Mesangial cell (primary cell): ENCODE measurements around the gene KCND1. TPM values are rescaled to one million over a fixed set of nuclear protein-coding genes. Genes with fewer than 3 reads are reported as not detected.

Experiments
- total RNA-seq: library from RNA; depleted of rRNA; stranded (reverse); fragments of >200 nt; gene quantifications from 2 replicates; pipeline ENCODE4 v1.2.3, GENCODE V29; 2015

The KCND1 gene
- 0.98 and 3.4 TPM in 2 replicates for total RNA-seq

DNA sequence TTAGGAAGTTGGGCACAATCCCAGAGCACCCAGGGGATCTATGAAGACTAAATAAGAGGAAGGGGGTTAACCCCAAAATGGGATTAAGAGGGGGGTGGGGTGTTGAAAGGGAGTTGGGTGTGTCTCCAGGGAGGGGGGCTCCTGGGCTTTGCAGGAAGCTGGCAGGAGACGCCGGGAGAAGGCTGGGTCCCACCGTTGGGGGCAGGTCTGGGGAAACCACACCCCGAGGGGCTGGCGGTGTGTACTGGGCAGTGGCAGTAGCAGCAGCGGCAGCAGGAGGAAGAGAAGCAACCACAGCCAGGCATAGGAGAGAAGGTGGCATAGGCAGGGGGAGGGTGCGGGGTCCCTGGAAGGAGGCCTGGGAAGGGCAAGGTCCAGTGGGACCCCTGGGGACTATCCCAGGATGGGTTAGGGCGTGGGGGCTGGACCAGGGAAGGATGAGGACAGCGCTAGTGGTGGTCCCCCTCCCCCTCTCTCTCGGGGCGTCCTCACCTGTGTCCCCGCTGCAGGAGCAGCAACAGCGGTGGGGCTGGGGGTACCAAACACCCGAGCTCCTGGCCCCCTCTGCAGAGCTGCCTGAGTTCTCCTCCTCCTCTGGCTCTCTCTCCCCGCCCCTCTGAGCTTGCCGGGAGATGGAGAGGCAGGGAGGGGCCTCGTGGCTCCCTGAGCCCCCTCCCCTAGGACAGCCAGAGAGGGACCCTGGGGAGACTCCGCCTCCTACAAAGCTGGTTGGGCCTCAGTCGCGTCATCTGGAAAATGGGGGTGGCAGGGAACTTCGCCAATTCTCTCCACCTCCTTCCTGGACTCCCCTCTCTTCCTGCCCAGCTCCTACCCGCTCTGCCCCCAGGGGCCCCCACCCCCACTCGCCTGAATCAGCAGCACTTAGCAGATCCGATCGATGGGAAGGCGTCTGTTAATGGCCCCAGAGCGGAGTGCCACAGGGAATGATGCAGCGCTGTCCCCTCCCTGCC is at the start of gene KCND1:
TSS of gene KCND1 (minus strand) at position 596 of the 971 bp plus-strand sequence. CDS start 1,573 bp downstream, outside the sequence.

DNA sequence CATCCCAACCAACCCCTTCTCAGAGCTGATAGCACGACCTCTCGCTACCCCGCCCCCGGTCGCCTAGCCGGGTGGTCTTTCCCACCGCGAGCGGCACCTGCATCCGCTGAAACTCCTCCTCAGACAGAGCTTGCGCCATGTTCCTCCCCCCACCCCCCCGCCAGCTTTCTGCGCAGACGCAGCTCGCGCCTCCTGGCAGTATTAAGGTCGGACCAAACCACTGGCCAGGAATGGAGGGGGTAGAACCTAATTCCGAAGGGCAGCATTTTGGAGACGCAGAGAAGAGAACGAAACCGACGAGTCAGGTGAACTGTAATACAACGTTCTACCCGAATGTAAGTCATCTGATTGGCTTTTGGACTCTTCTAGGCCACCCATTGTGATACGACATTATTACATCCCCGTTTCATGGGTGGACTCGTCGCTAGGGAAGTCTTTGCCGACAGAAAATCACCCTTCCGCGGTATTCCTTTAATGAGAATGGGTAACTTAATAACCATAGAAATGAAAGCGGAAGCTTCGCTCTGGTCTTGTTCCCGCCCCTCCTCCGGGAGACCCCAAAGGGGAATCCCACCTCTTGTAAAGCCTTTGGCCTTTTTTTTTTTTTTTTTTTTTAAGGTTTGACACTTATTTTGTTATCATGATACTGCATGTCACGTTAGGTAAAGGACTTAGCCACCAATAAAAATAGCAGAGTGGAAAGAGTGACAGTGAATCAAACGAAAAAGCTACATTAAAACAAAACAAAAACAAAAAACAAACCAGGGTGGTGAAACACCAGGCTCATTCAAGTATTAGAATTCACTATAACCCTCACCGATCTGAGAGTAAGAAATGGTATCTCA is 30.7 kb upstream of the KCND1 start, which contains the start of gene GRIPAP1:
TSS of gene GRIPAP1 (minus strand) at position 174 of the 845 bp plus-strand sequence. CDS start at position 139, 35 bp downstream.

DNA sequence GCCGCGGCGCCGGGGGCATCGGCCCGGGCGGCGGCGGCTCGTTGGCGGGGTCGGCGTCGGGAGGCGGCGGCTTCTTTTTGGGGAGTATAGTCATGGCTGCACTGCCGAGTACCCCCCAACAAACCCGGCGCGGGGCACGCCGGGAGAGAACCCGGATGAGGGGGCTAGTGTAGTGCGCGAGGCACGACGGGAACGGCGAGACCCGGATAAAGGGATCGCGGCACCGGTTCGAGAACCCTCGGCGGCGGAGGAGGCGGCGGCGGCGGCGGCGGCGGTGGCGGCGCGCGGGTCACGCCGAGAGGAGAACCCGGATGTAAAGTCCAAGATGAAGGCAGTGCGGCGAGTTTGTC is 14.2 kb downstream of the KCND1 start, which contains the start of gene OTUD5:
TSS of gene OTUD5 (minus strand) at position 131 of the 350 bp plus-strand sequence. CDS start at position 94, 37 bp downstream.

DNA sequence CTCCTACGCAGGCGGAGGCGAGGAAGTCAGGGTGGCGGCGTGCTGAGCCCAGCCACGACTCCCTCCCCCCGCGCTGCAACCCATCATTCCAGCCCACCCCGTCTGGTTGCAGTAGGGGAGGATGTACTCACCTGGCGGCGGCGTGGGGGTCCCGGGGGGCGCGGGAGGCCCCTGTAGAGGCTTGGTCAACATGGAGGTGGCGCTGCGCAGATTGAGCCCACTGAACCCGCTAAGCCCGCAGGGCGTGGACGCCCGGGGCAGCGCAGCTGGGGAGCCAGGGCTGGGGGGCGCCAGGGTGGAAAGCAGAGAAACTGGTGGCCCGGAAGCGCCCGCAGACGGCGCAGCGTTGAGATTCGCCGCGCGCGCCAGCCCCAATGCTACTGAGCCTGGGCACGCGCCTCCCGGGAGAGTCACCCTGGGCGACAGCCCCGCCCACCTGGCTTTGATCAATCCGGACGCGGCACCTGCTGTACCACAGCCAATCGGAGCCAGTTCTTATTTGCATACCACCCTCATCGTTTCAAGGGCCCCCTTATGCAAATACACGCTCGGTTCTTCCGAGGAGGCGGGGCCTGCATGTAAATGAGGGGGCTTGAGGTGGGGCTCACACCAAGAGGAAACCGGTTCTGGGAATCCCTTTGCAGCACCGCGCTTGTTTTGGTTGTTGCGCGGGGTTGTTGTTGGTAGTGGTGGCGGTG is 52.9 kb downstream of the KCND1 start, which contains the start of gene PIM2:
TSS of gene PIM2 (minus strand) at position 382 of the 698 bp plus-strand sequence. CDS start at position 192, 190 bp downstream.

DNA sequence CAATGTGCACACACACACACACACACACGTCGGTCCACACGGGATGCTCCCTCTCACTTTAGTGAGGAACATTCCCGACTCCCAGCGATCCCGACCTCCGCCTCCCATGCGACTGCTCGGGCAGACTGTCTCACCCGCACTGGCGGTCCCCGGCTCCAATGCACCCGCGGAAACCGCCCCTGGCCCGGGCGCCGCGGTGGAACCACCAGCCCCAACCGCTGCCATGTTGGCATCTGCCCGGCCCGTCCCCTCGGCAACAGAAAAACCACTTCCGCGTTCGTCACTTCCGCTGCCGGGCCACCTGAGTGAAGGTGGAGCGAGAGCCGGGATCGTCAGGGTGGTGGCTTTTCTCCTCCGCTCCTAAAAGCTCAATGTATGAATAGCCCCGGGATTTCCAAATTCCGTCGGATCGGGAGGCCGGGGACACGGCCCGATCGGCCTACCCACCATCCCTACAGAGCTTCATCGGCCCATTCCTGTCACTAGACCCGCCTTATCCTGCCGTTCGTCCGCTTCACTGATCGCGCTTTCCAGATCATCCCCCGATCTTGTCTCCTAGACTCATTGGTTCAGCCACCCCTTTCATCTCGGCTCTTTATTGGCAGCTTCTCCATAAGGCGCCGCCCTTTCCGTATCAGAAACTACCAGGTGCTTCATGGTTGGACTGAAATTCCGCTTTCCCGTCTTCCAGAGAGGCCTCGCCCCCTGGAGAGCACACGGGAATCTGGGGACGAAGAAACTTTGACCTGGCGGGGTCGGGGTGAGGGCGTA is 60.0 kb downstream of the KCND1 start, which contains the start of gene SLC35A2:
TSS of gene SLC35A2 (minus strand) at position 235 of the 771 bp plus-strand sequence. CDS start at position 225, 10 bp downstream.

Other genes with a start within 250 kb of the KCND1 start
- not detected in 2 replicates for gene GLOD5, start 210.1 kb downstream of the KCND1 start, total RNA-seq
- not detected in 2 replicates for gene GATA1, start 185.3 kb downstream of the KCND1 start, total RNA-seq
- 44.2 and 61.4 TPM in 2 replicates for gene HDAC6, start 169.8 kb downstream of the KCND1 start, total RNA-seq
- not detected in 2 replicates for gene ERAS, start 145.3 kb downstream of the KCND1 start, total RNA-seq
- 9.5 and 32.6 TPM in 2 replicates for gene PCSK1N, start 136.2 kb downstream of the KCND1 start, total RNA-seq
- 76.9 and 84.4 TPM in 2 replicates for gene TIMM17B, start 74.1 kb downstream of the KCND1 start, total RNA-seq
- gene PQBP1, start 73.9 kb downstream of the KCND1 start, total RNA-seq: 59.7 and 70.9 TPM in 2 replicates
- 26.7 and 34.0 TPM in 2 replicates for gene SLC35A2, start 60.2 kb downstream of the KCND1 start, total RNA-seq
- 9.0 and 13.0 TPM in 2 replicates for gene PIM2, start 52.8 kb downstream of the KCND1 start, total RNA-seq
- gene OTUD5, start 14.2 kb downstream of the KCND1 start, total RNA-seq: 34.7 and 47.8 TPM in 2 replicates
- gene GRIPAP1, start 30.4 kb upstream of the KCND1 start, total RNA-seq: 9.3 and 17.5 TPM in 2 replicates
- gene TFE3, start 71.5 kb upstream of the KCND1 start, total RNA-seq: 67.7 and 71.9 TPM in 2 replicates
- gene CCDC120, start 87.2 kb upstream of the KCND1 start, total RNA-seq: 3.1 and 10.0 TPM in 2 replicates
- 27.7 and 35.4 TPM in 2 replicates for gene PRAF2, start 102.2 kb upstream of the KCND1 start, total RNA-seq
- 30.3 and 77.5 TPM in 2 replicates for gene WDR45, start 108.0 kb upstream of the KCND1 start, total RNA-seq
- 19.9 and 21.2 TPM in 2 replicates for gene GPKOW, start 151.9 kb upstream of the KCND1 start, total RNA-seq
- 1.8 and 4.6 TPM in 2 replicates for gene MAGIX, start 190.9 kb upstream of the KCND1 start, total RNA-seq
- 109 and 200 TPM in 2 replicates for gene PLP2, start 200.1 kb upstream of the KCND1 start, total RNA-seq
- 9.8 and 10.8 TPM in 2 replicates for gene PRICKLE3, start 214.5 kb upstream of the KCND1 start, total RNA-seq
- gene SYP, start 228.3 kb upstream of the KCND1 start, total RNA-seq: 1.5 TPM in 1 of 2 replicates, not detected in the other